NCI-H1930 (cell line): Measurements from ENCODE around the gene PDIA4.
"Not testable (repeated sequence)": the region's sequence is repeated elsewhere in the genome, so short reads cannot be mapped to it uniquely, and the experiment has no call there.

Experiments used
- DNase-seq, 2 experiments: peaks; one replicate each; lab custom pipeline; 2025; lab: John Stamatoyannopoulos, UW

PDIA4 gene

GRCh38 chr7:149028346-149029109 is at the start of gene PDIA4:
TSS of gene PDIA4 (minus strand) at chr7:149028505. CDS start at chr7:149028408, 97 bp downstream.
- peak; percentile 99 for DNase-seq

- DNase-seq = no peak
Observed at GRCh38 chr7:149077594-149077993, 49.3 kb upstream of the PDIA4 start.

DNA sequence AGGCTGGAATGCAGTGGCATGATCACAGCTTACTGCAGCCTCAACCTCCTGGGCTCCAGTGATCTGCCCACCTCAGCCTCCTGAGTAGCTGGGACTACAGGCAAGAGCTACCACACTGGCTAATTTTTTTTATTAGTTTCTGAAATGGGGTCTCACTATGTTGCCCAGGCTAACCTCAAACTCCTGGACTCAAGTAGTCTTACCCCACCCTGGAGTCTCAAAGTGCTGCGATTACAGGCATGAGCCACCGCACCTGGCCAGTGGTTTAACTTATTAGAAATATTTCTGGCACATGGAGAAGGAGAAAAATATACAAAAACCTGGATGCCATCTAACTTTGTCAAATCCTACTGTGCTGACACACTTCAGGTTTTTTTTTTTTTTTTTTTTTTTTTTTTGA is 47.0 kb upstream of the PDIA4 start:
- no peak for DNase-seq

- DNase-seq = no peak
Observed at GRCh38 chr7:149074116-149074885, 46.0 kb upstream of the PDIA4 start.

DNA sequence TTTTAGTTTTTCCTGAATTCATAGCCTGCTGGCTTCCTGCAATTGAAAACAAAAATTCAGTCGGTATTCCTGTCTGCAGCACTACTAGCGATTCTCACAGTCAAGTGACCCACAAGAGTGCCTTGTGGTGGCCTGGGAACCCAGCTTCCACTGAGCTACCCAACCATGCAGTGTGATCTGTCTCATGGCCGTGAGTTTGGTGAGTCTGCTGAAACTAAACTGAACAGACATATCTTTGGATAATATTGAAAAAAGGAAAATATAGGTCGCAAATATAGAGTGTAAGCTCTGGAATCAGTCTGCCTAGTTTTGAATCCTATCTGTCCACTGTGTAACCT is 44.1 kb upstream of the PDIA4 start:
- no peak for DNase-seq

- DNase-seq = no peak
Observed at GRCh38 chr7:149071641-149072437, 43.5 kb upstream of the PDIA4 start.

DNA sequence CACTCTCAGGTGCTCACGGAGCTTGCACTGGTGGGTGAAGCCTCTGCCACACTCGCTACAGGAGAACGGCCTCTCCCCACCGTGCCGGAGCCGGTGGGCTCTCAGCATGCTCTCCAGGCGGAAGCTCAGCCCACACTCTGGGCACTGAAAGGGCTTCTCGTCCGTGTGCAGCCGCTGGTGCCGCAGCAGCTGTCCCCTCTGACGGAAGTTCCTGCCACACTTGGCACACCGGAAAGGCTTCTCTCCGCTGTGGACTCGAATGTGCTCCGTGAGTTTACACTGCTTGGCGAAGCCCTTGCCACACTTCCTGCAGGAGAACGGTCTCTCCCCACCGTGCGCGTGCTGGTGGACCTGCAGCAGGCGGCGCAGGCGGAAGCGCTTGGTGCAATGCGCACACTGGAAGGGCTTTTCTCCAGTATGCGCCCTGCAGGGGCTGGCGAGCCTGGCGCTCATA is 42.9 kb upstream of the PDIA4 start:
- no peak for DNase-seq

DNA sequence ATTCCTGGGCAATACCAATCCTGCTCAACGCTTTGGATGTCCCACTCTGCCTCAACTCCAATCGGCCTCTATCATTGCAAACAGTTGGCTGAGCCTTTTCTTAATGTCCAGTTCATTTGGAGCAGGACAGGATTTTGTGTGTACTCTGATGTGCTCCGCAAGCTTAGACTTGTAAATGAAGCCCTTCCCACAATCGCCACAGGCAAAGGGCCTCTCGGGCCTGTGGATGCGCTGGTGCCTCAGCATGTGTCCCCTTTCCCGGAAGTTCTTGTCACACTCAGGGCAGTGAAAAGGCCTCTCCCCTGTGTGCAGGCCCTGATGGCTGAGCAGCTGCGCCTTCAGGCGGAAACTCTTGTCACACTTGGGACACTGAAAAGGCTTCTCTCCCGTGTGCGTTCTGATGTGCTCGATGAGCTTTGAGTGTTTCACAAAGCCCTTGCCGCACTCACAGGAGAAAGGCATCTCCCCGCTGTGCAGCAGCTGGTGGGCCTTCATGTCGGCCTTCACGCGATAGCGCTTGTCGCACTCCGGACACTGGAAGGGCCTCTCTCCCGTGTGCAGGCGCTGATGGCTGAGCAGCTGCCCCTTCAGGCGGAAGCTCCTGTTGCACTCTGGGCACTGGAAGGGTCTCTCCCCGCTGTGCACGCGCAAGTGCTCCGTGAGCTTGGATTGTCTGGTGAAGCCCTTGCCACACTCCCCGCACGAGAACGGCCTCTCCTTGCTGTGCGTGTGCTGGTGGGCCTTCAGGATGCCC is 42.2 kb upstream of the PDIA4 start:
- no peak for DNase-seq

GRCh38 chr7:149067869-149068268 is 39.6 kb upstream of the PDIA4 start:
- DNase-seq = no peak

GRCh38 chr7:149063476-149063875 is 35.2 kb upstream of the PDIA4 start:
- no peak for DNase-seq

DNA sequence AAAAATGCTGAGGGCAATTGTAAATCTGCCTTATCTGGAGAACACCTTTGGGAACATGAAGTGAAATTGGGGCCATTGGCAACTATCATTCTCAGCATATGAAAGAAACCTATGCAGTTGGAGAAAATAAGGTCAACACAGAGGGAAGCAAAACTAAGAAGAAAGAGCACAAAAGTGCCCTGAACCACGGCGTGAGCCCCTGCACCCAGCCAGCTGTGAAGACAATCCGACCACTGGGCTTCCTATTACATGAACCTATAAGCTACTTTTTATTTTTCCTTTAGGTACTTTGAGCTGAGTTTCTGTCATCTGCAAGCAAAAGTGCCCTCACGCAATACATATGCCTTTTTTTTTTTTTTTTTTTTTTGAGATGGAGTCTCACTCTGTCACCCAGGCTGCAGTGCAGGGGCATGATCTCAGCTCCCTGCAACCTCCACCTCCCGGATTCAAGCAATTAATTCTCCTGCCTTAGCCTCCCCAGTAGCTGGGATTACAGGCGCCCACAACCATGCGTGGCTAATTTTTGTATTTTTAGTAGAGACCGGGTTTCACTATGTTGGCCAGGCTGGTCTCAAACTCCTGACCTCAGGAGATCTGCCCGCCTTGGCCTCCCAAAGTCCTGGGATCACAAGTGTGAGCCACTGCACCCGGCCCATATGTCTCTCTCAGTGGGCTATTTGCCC is 34.1 kb upstream of the PDIA4 start:
- DNase-seq = not testable (repeated sequence)

DNA sequence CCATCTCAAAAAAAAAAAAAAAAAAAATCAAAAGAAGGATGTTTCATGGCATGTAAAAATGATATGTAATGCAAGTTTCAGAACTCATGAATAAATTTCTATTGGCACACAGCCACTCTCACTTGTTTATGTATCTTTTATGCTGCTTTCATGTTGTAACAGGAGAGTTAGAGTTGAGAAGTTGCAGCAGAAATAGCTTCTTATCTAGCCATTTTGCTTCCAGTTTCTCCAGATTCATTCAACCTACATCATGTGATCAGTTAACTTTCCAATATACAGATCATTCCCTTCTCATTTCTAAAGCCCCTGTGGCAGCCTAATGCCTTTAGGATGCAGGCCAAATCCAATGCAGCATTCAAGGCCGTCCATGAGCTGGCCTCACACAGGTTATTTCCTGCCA is 31.9 kb upstream of the PDIA4 start:
- DNase-seq = no peak

- DNase-seq = no peak
Observed at GRCh38 chr7:149053885-149054284, 25.6 kb upstream of the PDIA4 start.

DNA sequence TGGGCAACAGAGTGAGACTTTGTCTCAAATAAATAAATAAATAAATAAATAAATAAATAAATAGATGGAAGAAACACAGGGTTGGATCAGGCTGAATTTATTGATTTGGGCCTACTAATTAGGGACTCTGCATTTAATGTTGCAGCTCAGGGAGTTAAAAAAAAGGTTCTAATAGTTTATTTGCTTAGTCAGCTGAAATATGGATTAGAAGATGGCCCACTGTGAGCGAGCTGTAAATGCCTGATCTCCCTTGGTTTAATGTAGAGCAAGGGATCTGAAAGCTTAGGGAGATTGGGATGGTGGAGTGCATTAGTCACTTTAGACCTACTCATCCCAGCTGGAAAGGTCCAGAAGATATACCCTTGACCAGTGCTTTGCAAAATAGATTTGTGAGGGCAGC is 25.1 kb upstream of the PDIA4 start:
- no peak for DNase-seq

GRCh38 chr7:149050941-149051340 is 22.6 kb upstream of the PDIA4 start:
- DNase-seq = no peak

- no peak for DNase-seq
Observed at GRCh38 chr7:149048805-149049204, 20.5 kb upstream of the PDIA4 start.

- no peak for DNase-seq
Observed at GRCh38 chr7:149046416-149046815, 18.1 kb upstream of the PDIA4 start.

DNA sequence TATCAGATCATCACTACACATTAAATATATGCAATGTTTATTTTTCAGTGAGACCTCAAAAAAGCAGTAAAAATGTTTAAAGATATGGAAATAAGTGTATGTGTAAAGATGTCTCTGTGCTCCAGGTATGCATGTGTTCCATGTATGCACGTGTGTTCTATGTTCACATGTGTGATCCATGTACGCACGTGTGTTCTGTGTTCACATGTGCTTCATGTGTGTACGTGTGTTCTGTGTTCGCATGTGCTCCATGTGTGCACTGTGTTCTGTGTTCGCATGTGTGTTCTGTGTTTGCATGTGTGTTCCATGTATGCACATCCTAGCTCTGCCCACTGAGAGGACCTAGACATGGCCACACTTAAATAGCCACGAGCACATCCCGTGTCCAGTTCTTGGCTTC is 15.6 kb upstream of the PDIA4 start:
- DNase-seq = no peak

DNA sequence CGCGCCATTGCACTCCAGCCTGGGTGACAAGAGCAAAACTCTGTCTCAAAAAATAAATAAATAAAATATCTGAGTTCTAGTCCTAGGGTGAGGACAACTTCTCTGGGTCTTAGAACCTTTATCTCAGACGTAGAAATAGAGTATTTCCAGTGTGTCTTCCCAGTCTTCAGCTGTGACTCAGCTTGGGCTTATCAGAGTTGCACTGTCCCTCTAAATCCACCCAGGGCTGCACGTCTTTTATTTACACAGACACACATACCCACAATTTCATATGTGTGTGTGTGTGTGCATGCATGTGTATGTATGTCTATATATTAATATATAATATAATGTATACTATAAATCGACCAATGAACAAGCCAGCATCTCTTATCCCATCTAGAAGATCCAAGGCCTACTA is 13.0 kb upstream of the PDIA4 start:
- DNase-seq = no peak

DNA sequence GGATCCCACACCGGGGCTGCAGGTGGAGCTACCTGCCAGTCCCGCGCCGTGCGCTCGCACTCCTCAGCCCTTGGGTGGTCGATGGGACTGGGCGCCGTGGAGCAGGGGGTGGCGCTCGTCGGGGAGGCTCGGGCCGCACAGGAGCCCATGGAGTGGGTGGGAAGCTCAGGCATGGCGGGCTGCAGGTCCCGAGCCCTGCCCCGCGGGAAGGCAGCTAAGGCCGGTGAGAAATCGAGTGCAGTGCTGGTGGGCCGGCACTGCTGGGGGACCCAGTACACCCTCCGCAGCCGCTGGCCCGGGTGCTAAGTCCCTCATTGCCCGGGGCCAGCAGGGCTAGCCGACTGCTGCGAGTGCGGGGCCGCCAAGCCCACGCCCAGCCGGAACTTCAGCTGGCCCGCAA is 10.3 kb upstream of the PDIA4 start:
- not testable (repeated sequence) for DNase-seq

GRCh38 chr7:149036676-149037075 is 8.4 kb upstream of the PDIA4 start:
- no peak for DNase-seq
